ENCODE data around the gene DNER. TPM values are rescaled to one million over a fixed set of nuclear protein-coding genes. Genes with fewer than 3 reads are reported as not detected.

DNER gene
- total RNA-seq, 1 experiment from 2014 or later = 2.9 TPM

DNA sequence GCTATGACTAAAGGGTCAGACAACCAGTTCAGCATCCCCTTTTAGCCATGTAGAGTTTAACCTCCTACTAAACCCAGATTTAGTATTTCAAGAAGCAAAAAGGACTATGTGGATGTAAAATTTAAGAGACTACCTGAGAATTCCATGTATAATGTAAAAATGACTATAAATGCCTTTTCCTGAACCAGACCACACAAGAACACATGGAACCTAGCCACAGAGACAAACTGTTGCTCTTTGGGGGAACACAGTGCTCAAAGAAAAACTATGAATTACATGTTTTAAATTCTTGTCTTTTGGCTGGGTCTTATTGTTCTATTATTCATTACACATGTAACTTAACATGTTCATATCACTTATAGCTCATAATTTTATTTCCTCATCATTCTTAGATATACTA is 192.8 kb downstream of the DNER start:
- ChIA-PET CTCF (no interaction called here), RAD21 (ENCODE audit: low non-redundant PET in 1 of 2, low total read pairs in 2 of 2, uncharacterized antibody in 2 of 2, unreplicated experiment in 2 of 2) (no interaction called here), POLR2A (no interaction called here)
- Histone ChIP-seq H2AFZ (ENCODE audit: low read depth, low read length, poor library complexity, severe bottlenecking) (no peak overlapping the region), H3K27ac (ENCODE audit: low read depth, low read length) (no peak overlapping the region), H3K9ac (ENCODE audit: low read length) (no peak overlapping the region), H3K4me2 (ENCODE audit: low read length) (no peak overlapping the region), H3K9me3 (ENCODE audit: control insufficient read depth in 1 of 2, insufficient read depth in 1 of 2, low read depth in 1 of 2, low read length in 2 of 2) (no peaks in the 10 kb centered on the region), H3K27me3 (ENCODE audit: insufficient read depth, low read length) (no peaks in the 10 kb centered on the region; the same call in 1 of the 2 replicates), H3K4me1 (ENCODE audit: control insufficient read depth in 1 of 2, insufficient read depth in 2 of 2, low read length in 2 of 2) (no peaks in the 10 kb centered on the region), H3K36me3 (ENCODE audit: control insufficient read depth in 1 of 2, insufficient read depth in 2 of 2, low read length in 2 of 2) (no peaks in the 10 kb centered on the region), H3K4me3 (replicated peaks in 1 of 2; ENCODE audit: low read depth in 1 of 2, low read length in 2 of 2) (no peak overlapping the region), H3K79me2 (ENCODE audit: insufficient read depth, low read length) (no peaks in the 10 kb centered on the region), H4K20me1 (ENCODE audit: insufficient read depth) (no peaks in the 10 kb centered on the region), H3K9me2 (ENCODE audit: insufficient read depth) (no peaks in the 10 kb centered on the region)
- intact Hi-C loops (cut with micrococcal nuclease) = no loop called here
- TF ChIP-seq SIN3A (IDR thresholded peaks at IDR 0.05; ENCODE audit: low read depth) (no peak), EGR1 (IDR thresholded peaks at IDR 0.05; ENCODE audit: low read depth) (no peak), ZNF274 (IDR thresholded peaks at IDR 0.05; ENCODE audit: low read depth, low read length) (no peak), JUND (IDR thresholded peaks at IDR 0.05) (no peak), ELF1 (IDR thresholded peaks at IDR 0.05; ENCODE audit: borderline replicate concordance, low read depth) (no peak)
- no peak for DNase-seq (ENCODE audit: low read depth, low spot score)
- no TSS peak for BruUV-seq (replicated peaks)
- ATAC-seq = no peak

- H4K20me1 ChIP-seq (ENCODE audit: insufficient read depth) = no peaks in the 10 kb centered on the region
- no peaks in the 10 kb centered on the region for H3K36me3 ChIP-seq (ENCODE audit: control insufficient read depth in 1 of 2, insufficient read depth in 2 of 2, low read length in 2 of 2)
- RAD21 ChIA-PET (ENCODE audit: low non-redundant PET in 1 of 2, low total read pairs in 2 of 2, uncharacterized antibody in 2 of 2, unreplicated experiment in 2 of 2) = no interaction called here
- H3K79me2 ChIP-seq (ENCODE audit: insufficient read depth, low read length) = no peaks in the 10 kb centered on the region
- H3K27ac ChIP-seq (ENCODE audit: low read depth, low read length) = no peak overlapping the region
- intact Hi-C loops (cut with micrococcal nuclease) = no loop called here
- DNase-seq (ENCODE audit: low read depth, low spot score) (no peak), ATAC-seq (no peak)
- H3K9ac ChIP-seq (ENCODE audit: low read length) = no peak overlapping the region
- no peaks in the 10 kb centered on the region for H3K9me2 ChIP-seq (ENCODE audit: insufficient read depth)
- H3K4me1 ChIP-seq (ENCODE audit: control insufficient read depth in 1 of 2, insufficient read depth in 2 of 2, low read length in 2 of 2) = no peaks in the 10 kb centered on the region
- CTCF ChIA-PET = no interaction called here
- no peaks in the 10 kb centered on the region; the same call in 1 of the 2 replicates for H3K27me3 ChIP-seq (ENCODE audit: insufficient read depth, low read length)
- H3K9me3 ChIP-seq (ENCODE audit: control insufficient read depth in 1 of 2, insufficient read depth in 1 of 2, low read depth in 1 of 2, low read length in 2 of 2) = no peaks in the 10 kb centered on the region
- H3K4me2 ChIP-seq (ENCODE audit: low read length) = no peak overlapping the region
- H3K4me3 ChIP-seq (replicated peaks in 1 of 2; ENCODE audit: low read depth in 1 of 2, low read length in 2 of 2) = no peak overlapping the region
- BruUV-seq (replicated peaks) = no TSS peak
- POLR2A ChIA-PET = no interaction called here
- H2AFZ ChIP-seq (ENCODE audit: low read depth, low read length, poor library complexity, severe bottlenecking) = no peak overlapping the region
- no peak for TF ChIP-seq FOSL1 (IDR thresholded peaks at IDR 0.05; ENCODE audit: low read depth)
- no peak for TF ChIP-seq ZFX (IDR thresholded peaks at IDR 0.05)
- TF ChIP-seq ZBTB33 (IDR thresholded peaks at IDR 0.05; ENCODE audit: extremely low read depth, insufficient replicate concordance, low read length) = no peak
- no peak for TF ChIP-seq CBX3 (IDR thresholded peaks at IDR 0.05; ENCODE audit: low read depth)
- no peak for TF ChIP-seq ELF1 (IDR thresholded peaks at IDR 0.05; ENCODE audit: borderline replicate concordance, low read depth)
- TF ChIP-seq, protein P1, sequence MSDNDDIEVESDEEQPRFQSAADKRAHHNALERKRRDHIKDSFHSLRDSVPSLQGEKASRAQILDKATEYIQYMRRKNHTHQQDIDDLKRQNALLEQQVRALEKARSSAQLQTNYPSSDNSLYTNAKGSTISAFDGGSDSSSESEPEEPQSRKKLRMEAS (IDR thresholded peaks at IDR 0.05) = no peak
- no peak for TF ChIP-seq SRF (IDR thresholded peaks at IDR 0.05; ENCODE audit: low read depth)
- TF ChIP-seq EZH2 (IDR thresholded peaks at IDR 0.05) = no peak
- TF ChIP-seq YY1 (IDR thresholded peaks at IDR 0.05; ENCODE audit: extremely low read depth, insufficient replicate concordance, low read depth, low read length) = no peak
- no peak for TF ChIP-seq SIN3A (IDR thresholded peaks at IDR 0.05; ENCODE audit: low read depth)
- no peak for TF ChIP-seq ZNF274 (IDR thresholded peaks at IDR 0.05; ENCODE audit: low read depth, low read length)
- no peak for TF ChIP-seq REST (IDR thresholded peaks at IDR 0.05; ENCODE audit: low read depth)
- TF ChIP-seq SP1 (IDR thresholded peaks at IDR 0.05; ENCODE audit: low read depth) = no peak
Observed at GRCh38 chr2:229520691-229521096, 193.7 kb downstream of the DNER start.

Data from HCT116 (cell line).